ENCODE results near the gene GPALPP1. TPM values are rescaled to one million over a fixed set of nuclear protein-coding genes. Genes with fewer than 3 reads are reported as not detected.

The GPALPP1 gene
- total and polyA plus RNA-seq, 4 donors, result 7.9 to 45.0 (median 13.0) TPM

DNA sequence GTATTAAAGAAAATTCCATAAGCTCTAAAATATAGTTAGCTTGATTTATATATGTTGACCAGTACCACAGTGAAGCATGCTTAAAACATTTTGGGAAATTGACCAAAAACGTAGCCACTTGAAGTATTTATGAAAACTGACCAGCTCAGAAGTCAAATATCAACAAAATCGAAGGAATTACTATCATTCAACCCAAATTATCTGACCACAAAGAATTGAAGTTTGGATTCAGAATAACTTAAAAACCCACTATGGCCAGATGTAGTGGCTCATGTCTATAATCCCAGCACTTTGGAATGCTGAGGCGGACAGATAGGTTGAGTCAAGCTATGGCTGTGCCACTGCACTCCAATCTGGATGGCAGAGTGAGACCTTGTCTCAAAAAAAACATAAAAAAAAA, 31.9 kb downstream of the GPALPP1 start:
- TF ChIP-seq, protein P1, sequence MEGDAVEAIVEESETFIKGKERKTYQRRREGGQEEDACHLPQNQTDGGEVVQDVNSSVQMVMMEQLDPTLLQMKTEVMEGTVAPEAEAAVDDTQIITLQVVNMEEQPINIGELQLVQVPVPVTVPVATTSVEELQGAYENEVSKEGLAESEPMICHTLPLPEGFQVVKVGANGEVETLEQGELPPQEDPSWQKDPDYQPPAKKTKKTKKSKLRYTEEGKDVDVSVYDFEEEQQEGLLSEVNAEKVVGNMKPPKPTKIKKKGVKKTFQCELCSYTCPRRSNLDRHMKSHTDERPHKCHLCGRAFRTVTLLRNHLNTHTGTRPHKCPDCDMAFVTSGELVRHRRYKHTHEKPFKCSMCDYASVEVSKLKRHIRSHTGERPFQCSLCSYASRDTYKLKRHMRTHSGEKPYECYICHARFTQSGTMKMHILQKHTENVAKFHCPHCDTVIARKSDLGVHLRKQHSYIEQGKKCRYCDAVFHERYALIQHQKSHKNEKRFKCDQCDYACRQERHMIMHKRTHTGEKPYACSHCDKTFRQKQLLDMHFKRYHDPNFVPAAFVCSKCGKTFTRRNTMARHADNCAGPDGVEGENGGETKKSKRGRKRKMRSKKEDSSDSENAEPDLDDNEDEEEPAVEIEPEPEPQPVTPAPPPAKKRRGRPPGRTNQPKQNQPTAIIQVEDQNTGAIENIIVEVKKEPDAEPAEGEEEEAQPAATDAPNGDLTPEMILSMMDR (IDR thresholded peaks at IDR 0.05; ENCODE audit: control extremely low read depth, extremely low read depth), result no peak
- 89 to 94% methylated on average over 3 of the region's 3 CpGs for WGBS, 2 donors
- Histone ChIP-seq H3K9me3 (ENCODE audit: control insufficient read depth in 4 of 4, insufficient read depth in 3 of 4, low read length in 3 of 4) (no peaks in the 10 kb centered on the region), H3K4me3 (no peak overlapping the region), H3K9ac (ENCODE audit: insufficient read depth in 1 of 2, low read length in 2 of 2) (no peak overlapping the region), H3K36me3 (ENCODE audit: control insufficient read depth in 4 of 4, insufficient read depth in 4 of 4, low read length in 4 of 4) (peaks cover 2 to 32% (median 12%) of the 10 kb centered on the region in 4 donors), H3K27me3 (ENCODE audit: control insufficient read depth in 3 of 3, insufficient read depth in 3 of 3, low read length in 2 of 3) (no peaks in the 10 kb centered on the region), H3K4me1 (ENCODE audit: control insufficient read depth in 5 of 5, insufficient read depth in 5 of 5, low read length in 5 of 5) (no peaks in the 10 kb centered on the region), H3K27ac (ENCODE audit: low read depth in 1 of 2, low read length in 1 of 2) (no peak overlapping the region)
- no peak for ATAC-seq (ENCODE audit: insufficient read depth, low FRiP score)
- peak in 1 of 3 donors; percentile 25 for DNase-seq

DNA sequence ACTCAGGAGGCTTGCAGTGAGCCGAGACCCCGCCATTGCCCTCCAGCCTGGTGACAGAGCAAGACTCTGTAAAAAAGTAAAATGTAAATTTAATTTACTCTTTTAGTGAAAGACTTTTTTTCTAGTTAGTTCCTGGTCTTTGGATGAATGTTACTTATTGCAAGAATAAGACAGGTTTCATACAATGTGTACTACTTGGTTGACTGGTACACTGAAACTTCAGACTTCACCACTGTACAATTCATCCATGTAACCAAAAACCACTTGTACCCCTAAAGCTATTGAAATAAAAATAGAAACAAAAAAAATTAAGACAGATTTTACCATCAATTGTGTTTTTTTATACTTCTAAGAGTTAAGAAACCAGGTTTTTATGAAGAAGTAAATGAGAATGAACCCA, 35.5 kb downstream of the GPALPP1 start:
- no peak for DNase-seq
- Histone ChIP-seq H3K4me3 (no peak overlapping the region), H3K36me3 (ENCODE audit: control insufficient read depth in 4 of 4, insufficient read depth in 4 of 4, low read length in 4 of 4) (peaks cover 4 to 34% (median 11%) of the 10 kb centered on the region in 4 donors), H3K27ac (ENCODE audit: low read depth in 1 of 2, low read length in 1 of 2) (no peak overlapping the region), H3K9ac (ENCODE audit: insufficient read depth in 1 of 2, low read length in 2 of 2) (no peak overlapping the region), H3K9me3 (ENCODE audit: control insufficient read depth in 4 of 4, insufficient read depth in 3 of 4, low read length in 3 of 4) (no peaks in the 10 kb centered on the region), H3K4me1 (ENCODE audit: control insufficient read depth in 5 of 5, insufficient read depth in 5 of 5, low read length in 5 of 5) (no peaks in the 10 kb centered on the region), H3K27me3 (ENCODE audit: control insufficient read depth in 3 of 3, insufficient read depth in 3 of 3, low read length in 2 of 3) (no peaks in the 10 kb centered on the region)
- WGBS, 2 donors, result 96 to 100% methylated on average over 2 of the region's 2 CpGs
- ATAC-seq (ENCODE audit: insufficient read depth, low FRiP score), result no peak
- TF ChIP-seq, protein P1 (IDR thresholded peaks at IDR 0.05; ENCODE audit: control extremely low read depth, extremely low read depth), result no peak

DNA sequence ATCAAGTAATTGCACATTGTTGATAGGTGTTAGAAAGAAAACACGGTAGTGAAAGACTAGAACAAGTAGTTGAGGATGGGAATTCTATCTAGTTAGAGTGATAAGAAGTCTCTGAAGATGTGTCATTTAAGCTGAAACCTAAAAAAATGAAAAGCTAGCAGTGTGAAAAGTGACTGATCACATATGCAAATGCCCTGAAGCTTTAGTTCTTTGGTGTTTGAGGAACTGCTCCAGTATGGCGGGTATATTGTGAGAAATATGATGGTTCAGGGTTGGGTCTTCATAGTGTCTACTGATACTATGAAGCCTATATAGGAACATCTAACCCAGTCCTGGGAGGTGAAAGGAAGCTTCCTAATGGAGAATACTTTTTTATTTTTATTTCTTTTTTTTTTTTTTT, 45.0 kb downstream of the GPALPP1 start:
- H3K27ac ChIP-seq (ENCODE audit: low read depth in 1 of 2, low read length in 1 of 2), result no peak overlapping the region
- H3K27me3 ChIP-seq (ENCODE audit: control insufficient read depth in 3 of 3, insufficient read depth in 3 of 3, low read length in 2 of 3), result no peaks in the 10 kb centered on the region
- H3K36me3 ChIP-seq (ENCODE audit: control insufficient read depth in 4 of 4, insufficient read depth in 4 of 4, low read length in 4 of 4), result peaks cover 1 to 12% (median 5%) of the 10 kb centered on the region in 4 donors
- H3K4me3 ChIP-seq, result no peak overlapping the region
- DNase-seq, result no peak
- WGBS, 2 donors, result 97% methylated on average over 2 of the region's 2 CpGs
- ATAC-seq (ENCODE audit: insufficient read depth, low FRiP score), result no peak
- no peaks in the 10 kb centered on the region for H3K4me1 ChIP-seq (ENCODE audit: control insufficient read depth in 5 of 5, insufficient read depth in 5 of 5, low read length in 5 of 5)
- TF ChIP-seq, protein P1 (IDR thresholded peaks at IDR 0.05; ENCODE audit: control extremely low read depth, extremely low read depth), result no peak
- H3K9ac ChIP-seq (ENCODE audit: insufficient read depth in 1 of 2, low read length in 2 of 2), result no peak overlapping the region
- H3K9me3 ChIP-seq (ENCODE audit: control insufficient read depth in 4 of 4, insufficient read depth in 3 of 4, low read length in 3 of 4), result no peaks in the 10 kb centered on the region

DNA sequence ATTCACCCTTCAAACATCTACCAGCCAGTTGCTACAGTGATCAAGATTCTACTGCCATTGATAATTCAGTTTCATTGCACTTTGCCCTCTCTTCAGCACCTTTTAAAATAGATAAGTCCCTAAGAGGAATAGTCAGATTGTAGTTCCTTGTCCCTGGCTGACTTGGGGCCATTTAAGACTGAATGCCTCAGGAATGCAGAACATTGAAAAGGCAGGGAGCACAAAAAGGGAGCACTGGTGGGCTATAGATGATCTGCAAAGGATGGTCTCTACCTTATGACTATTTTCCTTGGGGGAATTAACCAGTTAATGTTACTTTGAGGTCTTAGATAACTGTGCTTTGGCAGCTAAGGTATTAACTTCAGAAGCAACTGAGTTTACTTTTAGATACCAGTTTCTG, 46.9 kb downstream of the GPALPP1 start:
- Histone ChIP-seq H3K27ac (ENCODE audit: low read depth in 1 of 2, low read length in 1 of 2) (no peak overlapping the region), H3K4me1 (ENCODE audit: control insufficient read depth in 5 of 5, insufficient read depth in 5 of 5, low read length in 5 of 5) (no peaks in the 10 kb centered on the region), H3K9me3 (ENCODE audit: control insufficient read depth in 4 of 4, insufficient read depth in 3 of 4, low read length in 3 of 4) (no peaks in the 10 kb centered on the region), H3K36me3 (ENCODE audit: control insufficient read depth in 4 of 4, insufficient read depth in 4 of 4, low read length in 4 of 4) (peaks cover 1 to 8% (median 5%) of the 10 kb centered on the region in 4 donors), H3K4me3 (no peak overlapping the region), H3K27me3 (ENCODE audit: control insufficient read depth in 3 of 3, insufficient read depth in 3 of 3, low read length in 2 of 3) (no peaks in the 10 kb centered on the region), H3K9ac (ENCODE audit: insufficient read depth in 1 of 2, low read length in 2 of 2) (no peak overlapping the region)
- ATAC-seq (ENCODE audit: insufficient read depth, low FRiP score) (no peak), DNase-seq (no peak)
- TF ChIP-seq, protein P1 (IDR thresholded peaks at IDR 0.05; ENCODE audit: control extremely low read depth, extremely low read depth), result no peak
